OCI-LY1 (cell line): ENCODE results near the gene DPH1.

Source experiments
- EZH2 ChIP-seq: fragments of 200-600 bp; sonication (generic), shearing (Covaris generic); IDR thresholded peaks from 2 replicates; pipeline ENCODE4 v1.8.0; 2017; ENCODE audit warnings: borderline replicate concordance, mixed run types, mild to moderate bottlenecking, antibody characterized with exemption, low read length, moderate library complexity, mixed read lengths
- TF ChIP-seq, protein P1 (sequence below): fragments of 200-600 bp; sonication (generic), shearing (Covaris generic); IDR thresholded peaks from 2 replicates; pipeline ENCODE4 v1.5.1; 2017; ENCODE audit warnings: mild to moderate bottlenecking, antibody characterized with exemption, low read length, moderate library complexity, mixed read lengths

DNA sequence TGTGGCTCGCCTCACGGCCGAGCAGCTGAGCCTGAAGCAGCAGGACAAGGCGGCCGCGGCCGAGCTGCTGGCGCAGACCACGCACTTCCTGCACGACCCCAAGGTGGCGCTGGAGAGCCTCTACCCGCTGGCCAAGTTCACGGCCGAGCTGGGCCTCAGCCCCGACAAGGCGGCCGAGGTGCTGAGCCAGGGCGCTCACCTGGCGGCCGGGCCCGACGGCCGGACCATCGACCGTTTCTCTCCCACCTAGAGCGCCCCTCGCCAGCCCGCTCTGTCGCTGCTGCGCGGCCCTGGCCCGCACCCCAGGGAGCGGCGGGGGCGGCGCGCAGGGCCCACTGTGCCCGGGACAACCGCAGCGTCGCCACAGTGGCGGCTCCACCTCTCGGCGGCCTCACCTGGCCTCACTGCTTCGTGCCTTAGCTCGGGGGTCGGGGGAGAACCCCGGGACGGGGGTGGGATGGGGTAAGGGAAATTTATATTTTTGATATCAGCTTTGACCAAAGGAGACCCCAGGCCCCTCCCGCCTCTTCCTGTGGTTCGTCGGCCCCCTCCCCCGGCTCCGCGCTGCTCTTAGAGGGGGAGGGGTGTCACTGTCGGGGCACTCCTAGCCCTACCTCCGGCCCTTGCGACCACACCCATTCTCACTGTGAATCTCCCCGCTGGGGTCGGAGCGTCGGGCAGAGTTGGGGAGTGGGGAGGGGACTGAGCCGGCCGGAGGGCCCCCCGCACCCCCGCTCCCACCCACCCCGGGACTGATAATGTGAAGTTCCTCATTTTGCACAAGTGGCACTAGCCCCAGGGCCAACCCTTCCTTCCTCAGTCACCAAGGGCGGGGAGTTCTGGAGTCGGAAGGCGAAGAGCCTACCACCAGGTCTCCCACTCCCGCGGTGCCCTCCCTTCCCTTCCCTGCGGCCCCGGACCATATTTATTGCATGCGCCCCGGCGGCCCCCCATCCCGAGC is 28.9 kb downstream of the DPH1 start:
- TF ChIP-seq, protein P1, sequence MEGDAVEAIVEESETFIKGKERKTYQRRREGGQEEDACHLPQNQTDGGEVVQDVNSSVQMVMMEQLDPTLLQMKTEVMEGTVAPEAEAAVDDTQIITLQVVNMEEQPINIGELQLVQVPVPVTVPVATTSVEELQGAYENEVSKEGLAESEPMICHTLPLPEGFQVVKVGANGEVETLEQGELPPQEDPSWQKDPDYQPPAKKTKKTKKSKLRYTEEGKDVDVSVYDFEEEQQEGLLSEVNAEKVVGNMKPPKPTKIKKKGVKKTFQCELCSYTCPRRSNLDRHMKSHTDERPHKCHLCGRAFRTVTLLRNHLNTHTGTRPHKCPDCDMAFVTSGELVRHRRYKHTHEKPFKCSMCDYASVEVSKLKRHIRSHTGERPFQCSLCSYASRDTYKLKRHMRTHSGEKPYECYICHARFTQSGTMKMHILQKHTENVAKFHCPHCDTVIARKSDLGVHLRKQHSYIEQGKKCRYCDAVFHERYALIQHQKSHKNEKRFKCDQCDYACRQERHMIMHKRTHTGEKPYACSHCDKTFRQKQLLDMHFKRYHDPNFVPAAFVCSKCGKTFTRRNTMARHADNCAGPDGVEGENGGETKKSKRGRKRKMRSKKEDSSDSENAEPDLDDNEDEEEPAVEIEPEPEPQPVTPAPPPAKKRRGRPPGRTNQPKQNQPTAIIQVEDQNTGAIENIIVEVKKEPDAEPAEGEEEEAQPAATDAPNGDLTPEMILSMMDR = peak; percentile 84
- no peak for TF ChIP-seq EZH2
